GM21717 (cell line): ENCODE measurements around the gene DSC2.
"Not testable (repeated sequence)": the region's sequence is repeated elsewhere in the genome, so short reads cannot be mapped to it uniquely, and the experiment has no call there.

Source experiments
- ATAC-seq: cut with Tn5 transposase; IDR thresholded peaks from one replicate; pipeline ENCODE4 v1.9.1; 2021; ENCODE audit warnings: mild to moderate bottlenecking, moderate library complexity; ENCODE audit not compliant: unreplicated experiment

DSC2 gene

GRCh38 chr18:31102025-31102684 lies at the start of gene DSC2:
DSC2 (minus strand) TSS chr18:31102421; CDS start chr18:31101971, 450 bp downstream.
- no peak for ATAC-seq

DNA sequence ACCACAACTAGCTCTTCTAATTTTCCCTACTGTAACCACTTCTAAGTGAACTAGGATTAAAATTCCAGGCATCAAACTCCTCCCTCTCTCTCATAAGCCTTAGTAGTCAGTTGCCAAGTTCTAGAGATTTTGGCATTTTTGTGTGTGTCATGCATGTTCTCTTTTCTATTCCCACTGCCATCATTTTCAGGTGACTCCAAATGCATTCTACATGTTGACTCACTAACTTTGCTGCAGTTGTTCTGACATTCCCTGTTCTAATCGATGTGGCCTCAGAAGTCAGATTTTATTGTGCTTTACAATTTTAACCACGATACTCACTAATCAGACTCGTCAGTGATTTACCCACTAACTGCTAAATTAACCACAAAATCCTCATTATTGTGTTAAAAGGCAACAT lies 47.1 kb upstream of the DSC2 start:
- ATAC-seq = no peak

DNA sequence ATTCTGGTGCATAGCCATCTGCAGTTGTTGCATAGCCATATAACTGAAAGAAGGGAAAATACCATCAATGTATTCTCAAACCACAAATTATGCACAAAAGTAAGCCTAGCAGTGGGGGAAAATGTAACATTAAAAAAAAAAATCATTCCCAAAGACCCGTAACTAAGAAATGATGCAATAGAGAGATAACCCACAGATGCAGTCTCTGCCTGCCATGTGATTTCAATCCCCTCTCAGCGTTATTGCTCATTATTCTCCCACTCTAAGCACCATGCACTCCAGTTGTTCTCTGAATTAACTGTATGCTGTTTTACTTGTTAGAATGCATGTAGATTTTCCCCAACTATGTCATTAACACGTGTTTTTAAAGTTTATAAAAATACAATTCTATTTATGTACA lies 46.4 kb upstream of the DSC2 start:
- ATAC-seq = no peak

DNA sequence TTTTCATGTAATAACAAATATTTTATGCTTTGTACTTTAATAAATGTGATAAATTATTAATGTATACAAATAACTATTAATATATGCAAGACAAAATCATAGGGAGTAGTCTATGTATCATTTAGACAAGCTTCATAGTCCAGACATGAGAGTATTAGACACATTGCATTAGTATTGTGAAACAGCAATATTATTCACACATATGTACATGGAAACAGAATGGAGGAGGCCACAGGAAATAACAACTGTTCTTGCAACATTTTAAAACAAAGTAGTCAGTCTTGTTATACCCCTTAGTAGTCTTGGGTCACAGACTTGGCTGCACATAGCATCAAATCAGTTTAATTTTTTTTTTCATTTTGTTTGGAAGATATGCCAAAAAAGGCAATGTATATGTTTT lies 44.6 kb upstream of the DSC2 start:
- ATAC-seq = no peak

DNA sequence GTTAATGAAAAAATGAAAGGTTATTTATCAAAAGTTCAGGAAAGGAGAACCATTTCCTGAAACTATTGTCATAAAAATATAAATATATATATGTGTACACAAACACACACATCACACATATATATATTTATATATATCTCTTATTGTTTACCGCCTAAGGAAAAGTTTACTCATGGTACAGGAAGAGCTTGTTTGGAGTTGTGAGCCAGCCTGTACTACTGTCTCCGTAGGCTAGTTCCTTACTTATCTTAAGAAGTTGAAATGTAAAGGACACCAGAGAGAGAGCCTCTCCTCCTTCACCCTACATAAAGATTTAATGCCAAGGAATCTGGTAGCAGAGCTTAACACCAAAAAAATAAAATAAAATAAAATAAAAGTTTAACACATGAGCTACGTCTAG lies 40.8 kb upstream of the DSC2 start:
- ATAC-seq = no peak

DNA sequence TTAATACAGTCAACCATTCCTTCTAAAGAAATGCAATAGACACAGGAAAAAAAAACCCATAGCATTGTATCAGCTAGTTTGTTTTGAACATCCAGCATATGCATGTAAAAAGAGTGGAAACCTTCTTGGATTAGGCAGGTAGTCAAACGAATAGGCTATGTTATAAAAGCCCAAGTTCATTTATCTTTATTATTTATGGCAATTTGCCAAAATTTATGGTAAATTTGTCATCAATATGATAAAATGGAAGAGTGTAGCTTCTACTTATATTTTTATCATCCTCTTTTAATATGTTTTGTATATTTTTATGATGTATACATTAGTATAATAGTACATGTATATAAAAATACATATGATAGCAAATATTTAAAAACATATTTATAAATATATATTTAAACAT lies 36.5 kb upstream of the DSC2 start:
- ATAC-seq = no peak

DNA sequence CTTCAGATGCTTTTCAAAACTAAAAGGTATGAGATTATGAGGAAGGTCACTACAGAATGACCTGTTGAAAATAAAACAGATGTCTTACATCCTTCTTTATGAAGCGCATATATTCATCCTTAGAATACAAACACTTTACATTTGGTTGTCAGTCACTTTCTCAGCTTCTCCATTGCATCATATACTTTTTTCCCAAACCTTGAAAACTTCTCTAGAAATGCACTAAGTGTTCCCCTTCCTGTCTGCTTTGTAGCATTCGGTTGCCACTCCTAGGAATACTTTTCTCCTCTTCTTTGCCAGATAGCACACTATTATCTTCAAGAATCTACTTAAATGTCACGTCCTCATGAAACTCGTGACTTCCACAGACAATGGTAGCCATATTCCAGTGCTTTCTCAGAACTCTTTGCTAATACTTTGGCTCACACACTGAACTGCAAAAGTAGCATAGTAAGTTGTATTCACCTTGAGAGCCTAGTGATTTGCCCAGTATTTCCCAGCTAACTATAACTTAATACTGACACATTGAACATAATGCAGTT lies 32.8 kb upstream of the DSC2 start:
- ATAC-seq = no peak

GRCh38 chr18:31129398-31130115 lies 27.3 kb upstream of the DSC2 start:
- ATAC-seq = no peak

- ATAC-seq = no peak
Measured at GRCh38 chr18:31125878-31126277, 23.7 kb upstream of the DSC2 start.

- not testable (repeated sequence) for ATAC-seq
Measured at GRCh38 chr18:31123125-31123524, 20.9 kb upstream of the DSC2 start.

GRCh38 chr18:31120594-31120993 lies 18.4 kb upstream of the DSC2 start:
- no peak for ATAC-seq

DNA sequence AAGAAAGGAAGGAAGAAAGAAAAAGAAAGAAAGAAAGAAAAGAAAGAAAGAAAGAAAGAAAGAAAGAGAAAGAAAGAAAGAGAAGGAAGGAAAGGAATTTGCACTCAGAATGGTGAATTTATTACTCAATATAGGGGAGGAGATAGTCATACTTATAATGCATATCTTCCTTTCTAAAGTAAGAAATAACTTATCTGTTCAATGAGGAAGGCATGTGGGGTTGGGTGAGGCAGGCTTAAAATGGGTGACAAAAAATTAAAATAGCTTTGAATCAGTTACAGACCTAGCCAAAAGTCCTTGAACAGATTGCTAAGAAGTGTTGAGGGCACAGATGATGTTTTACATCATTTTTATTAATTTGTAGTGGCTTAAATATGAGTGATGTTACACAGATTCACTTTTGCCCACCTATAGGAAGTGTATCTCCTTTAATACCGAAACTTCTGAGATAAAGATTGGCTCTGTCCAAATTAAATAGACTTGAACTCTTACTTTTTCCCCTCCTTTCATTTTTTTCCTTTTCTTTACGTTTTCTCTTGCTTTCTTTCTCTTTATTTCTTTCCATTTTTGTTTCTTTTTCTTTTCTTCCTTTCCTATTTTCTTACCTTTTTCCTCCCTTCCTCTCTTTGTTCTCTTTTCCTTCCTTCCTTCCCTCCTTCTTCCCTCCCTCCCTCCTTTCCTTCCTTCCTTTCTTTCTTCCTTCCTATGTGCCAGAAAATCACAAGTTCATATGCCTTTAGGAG lies 14.8 kb upstream of the DSC2 start:
- ATAC-seq = no peak

DNA sequence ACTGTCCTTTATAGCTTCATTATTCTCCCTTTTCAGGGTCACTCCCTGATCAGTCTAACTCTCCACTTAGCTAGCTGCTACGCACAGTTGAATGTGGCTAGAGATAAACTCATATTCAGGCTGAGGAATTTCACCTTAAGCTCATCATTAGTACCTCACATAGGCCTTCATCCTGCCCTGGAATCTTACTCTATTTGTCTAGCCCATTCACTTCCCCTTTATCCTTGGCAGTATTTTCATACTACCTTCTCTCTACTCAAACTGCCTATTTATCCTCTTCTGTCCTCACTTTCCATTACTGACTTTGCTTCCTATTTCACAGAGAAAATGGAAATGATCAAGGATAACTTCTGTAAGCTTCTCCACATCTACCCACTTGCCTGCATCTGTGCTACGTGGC lies 10.6 kb upstream of the DSC2 start:
- no peak for ATAC-seq

- no peak for ATAC-seq
Measured at GRCh38 chr18:31105733-31106132, 3.5 kb upstream of the DSC2 start.

- no peak for ATAC-seq
Measured at GRCh38 chr18:31104444-31104843, 2.2 kb upstream of the DSC2 start.

GRCh38 chr18:31103423-31103822 lies 1.2 kb upstream of the DSC2 start:
- no peak for ATAC-seq

DNA sequence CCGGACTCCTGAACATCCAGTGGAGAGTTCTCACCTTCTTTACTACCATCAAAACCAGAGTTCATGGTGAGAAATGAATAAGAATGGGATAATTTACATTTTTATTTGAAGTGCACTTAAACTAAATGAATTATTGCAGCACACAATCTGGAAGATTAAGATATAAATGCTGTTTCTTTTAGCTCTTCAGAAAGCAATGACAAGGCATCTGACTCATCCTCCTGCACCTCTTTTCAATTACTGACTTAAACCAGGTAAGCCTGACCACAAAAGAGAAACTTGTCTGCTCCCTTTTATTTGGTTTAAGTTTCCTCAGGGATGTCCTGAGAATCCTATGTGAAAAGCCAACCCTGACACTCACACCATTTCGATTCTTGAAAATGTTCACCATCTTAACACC lies 720 bp upstream of the DSC2 start:
- no peak for ATAC-seq

DNA sequence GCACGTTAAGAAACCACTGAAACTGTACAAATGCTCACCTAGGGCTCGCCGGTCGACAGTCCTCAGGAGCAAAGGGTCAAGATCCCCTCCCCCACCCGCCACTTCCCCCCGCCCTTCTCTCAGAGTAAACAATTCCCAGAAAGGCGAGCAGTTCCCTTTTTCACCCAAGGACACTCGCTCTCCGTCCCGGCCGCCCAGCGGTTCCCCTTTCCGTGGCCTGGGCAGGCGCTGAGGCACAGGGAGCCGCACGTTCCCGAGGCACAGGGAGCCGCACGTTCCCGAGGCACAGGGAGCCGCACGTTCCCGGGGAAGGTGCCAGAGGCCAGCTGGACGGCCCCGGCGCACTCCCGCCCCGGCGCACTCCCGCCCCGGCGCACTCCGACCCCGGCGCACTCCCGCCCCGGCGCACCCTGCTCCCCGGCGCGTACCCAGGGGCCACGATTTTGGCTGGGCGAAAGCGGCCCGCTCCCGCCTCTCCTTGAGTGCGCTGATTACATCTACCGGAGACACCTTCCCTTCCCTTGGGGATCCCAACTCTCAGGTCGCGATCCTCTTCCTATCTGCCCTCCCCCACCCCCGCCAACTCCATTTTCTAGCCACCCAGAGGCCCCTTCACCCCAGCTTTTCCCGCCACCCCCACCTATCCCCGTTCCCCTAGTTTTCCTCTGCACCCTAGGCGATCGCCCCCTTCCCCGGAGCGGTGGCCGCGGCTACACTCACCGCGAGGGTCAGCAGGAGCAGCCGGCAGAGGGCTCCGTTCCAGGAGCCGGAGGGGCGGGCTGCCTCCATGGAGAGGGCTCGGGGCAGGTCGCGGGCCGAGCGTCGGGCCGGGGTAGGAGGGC lies 817 bp downstream of the DSC2 start:
- no peak for ATAC-seq

DNA sequence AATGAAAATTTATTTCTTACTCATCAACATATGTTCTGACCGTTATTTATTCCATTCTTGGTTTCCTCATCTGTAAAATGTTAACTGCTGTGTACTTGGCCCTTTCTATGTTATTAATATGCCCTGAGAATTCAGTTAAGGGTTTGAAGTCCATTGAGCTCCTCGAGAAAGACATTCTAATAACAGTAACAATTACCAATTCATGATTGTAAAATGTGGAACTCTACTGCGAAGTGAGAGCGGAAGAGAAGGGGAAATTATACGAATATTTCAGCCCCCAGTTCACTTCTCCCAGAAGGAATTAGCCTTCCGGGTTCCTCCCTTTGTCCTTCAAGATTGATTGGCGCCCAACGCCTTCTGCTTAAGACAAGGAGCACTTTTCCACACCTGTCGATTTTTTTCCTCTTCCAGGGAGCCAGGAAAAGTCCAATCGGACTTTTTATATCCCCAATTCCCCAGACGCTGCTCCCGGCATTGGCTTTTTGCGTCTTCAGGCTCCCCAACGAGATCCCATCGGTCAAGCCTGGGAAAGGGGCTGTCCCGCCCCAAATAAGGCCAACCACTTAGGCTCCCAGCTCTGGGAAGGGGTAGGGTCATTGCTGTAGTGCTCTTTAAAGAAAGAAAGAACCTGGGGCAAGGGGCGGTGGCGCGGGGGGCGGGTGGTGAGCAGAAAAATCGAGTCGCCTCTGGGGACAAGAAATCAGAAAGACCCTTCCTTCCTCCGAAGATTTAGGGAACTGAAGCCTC lies 1.6 kb downstream of the DSC2 start:
- no peak for ATAC-seq
